GM18868 (cell line): ENCODE results near the gene MCF2L.

Source experiments
- ATAC-seq: cut with Tn5 transposase; IDR thresholded peaks from one replicate; pipeline ENCODE4 v1.9.1; 2021; ENCODE audit warnings: mild to moderate bottlenecking, moderate library complexity; ENCODE audit not compliant: unreplicated experiment

The MCF2L gene

GRCh38 chr13:113121928-113122471 lies 153.0 kb downstream of the MCF2L start:
- no peak for ATAC-seq

GRCh38 chr13:113122550-113123225 lies 153.7 kb downstream of the MCF2L start, which contains the start of gene F10:
Gene F10, plus strand, starts transcription at chr13:113122799. Its CDS starts 57 bp downstream, at chr13:113122856.
- ATAC-seq = no peak

GRCh38 chr13:113123226-113124201 lies 154.5 kb downstream of the MCF2L start:
- no peak for ATAC-seq

- ATAC-seq = no peak
These were observed 155.4 kb downstream of the MCF2L start for GRCh38 chr13:113124211-113124970.

GRCh38 chr13:113125506-113126264 lies 156.7 kb downstream of the MCF2L start:
- ATAC-seq = no peak

GRCh38 chr13:113126265-113127150 lies 157.5 kb downstream of the MCF2L start:
- no peak for ATAC-seq

- no peak for ATAC-seq
These were observed 160.5 kb downstream of the MCF2L start for GRCh38 chr13:113129480-113129879.

GRCh38 chr13:113129921-113130750 lies 161.1 kb downstream of the MCF2L start:
- no peak for ATAC-seq

GRCh38 chr13:113135281-113135760 lies 166.3 kb downstream of the MCF2L start:
- ATAC-seq = no peak

- ATAC-seq = no peak
These were observed 168.8 kb downstream of the MCF2L start for GRCh38 chr13:113137691-113138298.

GRCh38 chr13:113138792-113139551 lies 170.0 kb downstream of the MCF2L start:
- no peak for ATAC-seq

GRCh38 chr13:113139577-113139976 lies 170.6 kb downstream of the MCF2L start:
- ATAC-seq = no peak

- no peak for ATAC-seq
These were observed 171.9 kb downstream of the MCF2L start for GRCh38 chr13:113140677-113141600.

- no peak for ATAC-seq
These were observed 172.6 kb downstream of the MCF2L start for GRCh38 chr13:113141601-113141970.

- ATAC-seq = no peak
These were observed 173.9 kb downstream of the MCF2L start for GRCh38 chr13:113142876-113143275.
